ENCODE measurements around the gene PRPS1L1. TPM values are rescaled to one million over a fixed set of nuclear protein-coding genes. Genes with fewer than 3 reads are reported as not detected.

The PRPS1L1 gene
- total RNA-seq, 2 experiments from 2014 or later, result not detected

GRCh38 chr7:18040196-18040595 is 12.6 kb upstream of the PRPS1L1 start:
- no peaks in the 10 kb centered on the region for H3K36me3 Mint-ChIP-seq (ENCODE audit: low read depth)
- DNase-seq (no peak), ATAC-seq (no peak)
- H3K4me1 Mint-ChIP-seq (ENCODE audit: low read depth), result no peaks in the 10 kb centered on the region
- H3K27me3 Mint-ChIP-seq (ENCODE audit: low read depth), result no peaks in the 10 kb centered on the region
- H3K4me3 Mint-ChIP-seq, result no peak overlapping the region
- no peak overlapping the region for H3K27ac Mint-ChIP-seq
- ChIA-PET POLR2A (no interaction called here), CTCF (no interaction called here)
- H3K9me3 Mint-ChIP-seq (ENCODE audit: insufficient read depth), result no peaks in the 10 kb centered on the region

- no peak overlapping the region for H3K27ac Mint-ChIP-seq
- CTCF ChIA-PET, result no interaction called here
Observed at GRCh38 chr7:18038382-18038781, 10.7 kb upstream of the PRPS1L1 start.

GRCh38 chr7:18037609-18038008 is 10.0 kb upstream of the PRPS1L1 start:
- ChIA-PET CTCF (no interaction called here), POLR2A (no interaction called here)
- no peaks in the 10 kb centered on the region for H3K36me3 Mint-ChIP-seq (ENCODE audit: low read depth)
- no peak for ATAC-seq
- no peak overlapping the region for H3K27ac Mint-ChIP-seq
- no peak for DNase-seq
- no peak overlapping the region for H3K4me3 Mint-ChIP-seq
- peaks cover 5% of the 10 kb centered on the region for H3K27me3 Mint-ChIP-seq (ENCODE audit: low read depth)
- H3K9me3 Mint-ChIP-seq (ENCODE audit: insufficient read depth), result no peaks in the 10 kb centered on the region
- H3K4me1 Mint-ChIP-seq (ENCODE audit: low read depth), result no peaks in the 10 kb centered on the region

More at GRCh38 chr7:18038382-18038781, 10.7 kb upstream of the PRPS1L1 start:
- H3K4me3 Mint-ChIP-seq, result no peak overlapping the region
- ATAC-seq (no peak), DNase-seq (no peak)
- POLR2A ChIA-PET, result no interaction called here
- no peaks in the 10 kb centered on the region for H3K36me3 Mint-ChIP-seq (ENCODE audit: low read depth)
- peaks cover 4% of the 10 kb centered on the region for H3K27me3 Mint-ChIP-seq (ENCODE audit: low read depth)
- no peaks in the 10 kb centered on the region for H3K4me1 Mint-ChIP-seq (ENCODE audit: low read depth)
- H3K9me3 Mint-ChIP-seq (ENCODE audit: insufficient read depth), result no peaks in the 10 kb centered on the region

GRCh38 chr7:18036783-18037182 is 9.1 kb upstream of the PRPS1L1 start:
- DNase-seq, result no peak
- no peaks in the 10 kb centered on the region for H3K4me1 Mint-ChIP-seq (ENCODE audit: low read depth)
- no peaks in the 10 kb centered on the region for H3K9me3 Mint-ChIP-seq (ENCODE audit: insufficient read depth)
- peaks cover 7% of the 10 kb centered on the region for H3K27me3 Mint-ChIP-seq (ENCODE audit: low read depth)
- POLR2A ChIA-PET, result no interaction called here
- no peak overlapping the region for H3K27ac Mint-ChIP-seq
- ATAC-seq, result no peak
- H3K4me3 Mint-ChIP-seq, result no peak overlapping the region
- no peaks in the 10 kb centered on the region for H3K36me3 Mint-ChIP-seq (ENCODE audit: low read depth)
- CTCF ChIA-PET, result no interaction called here

- Mint-ChIP-seq H3K27ac (no peak overlapping the region), H3K36me3 (ENCODE audit: low read depth) (no peaks in the 10 kb centered on the region), H3K4me3 (no peak overlapping the region), H3K9me3 (ENCODE audit: insufficient read depth) (no peaks in the 10 kb centered on the region), H3K4me1 (ENCODE audit: low read depth) (no peaks in the 10 kb centered on the region), H3K27me3 (ENCODE audit: low read depth) (peaks cover 7% of the 10 kb centered on the region)
- ChIA-PET CTCF (no interaction called here), POLR2A (no interaction called here)
- ATAC-seq (no peak), DNase-seq (no peak)
Observed at GRCh38 chr7:18030758-18031157, 3.1 kb upstream of the PRPS1L1 start.

- no peaks in the 10 kb centered on the region for H3K4me1 Mint-ChIP-seq (ENCODE audit: low read depth)
- H3K27me3 Mint-ChIP-seq (ENCODE audit: low read depth), result no peaks in the 10 kb centered on the region
- CTCF ChIA-PET, result no interaction called here
Observed at GRCh38 chr7:18020138-18020715, 7.4 kb downstream of the PRPS1L1 start.

GRCh38 chr7:18019555-18019954 is 8.1 kb downstream of the PRPS1L1 start:
- POLR2A ChIA-PET, result no interaction called here
- Mint-ChIP-seq H3K27me3 (ENCODE audit: low read depth) (no peaks in the 10 kb centered on the region), H3K4me3 (no peak overlapping the region), H3K36me3 (ENCODE audit: low read depth) (no peaks in the 10 kb centered on the region), H3K27ac (no peak overlapping the region), H3K4me1 (ENCODE audit: low read depth) (no peaks in the 10 kb centered on the region), H3K9me3 (ENCODE audit: insufficient read depth) (no peaks in the 10 kb centered on the region)
- CTCF ChIA-PET, result no interaction called here
- no peak for DNase-seq
- ATAC-seq, result no peak

More at GRCh38 chr7:18020138-18020715, 7.4 kb downstream of the PRPS1L1 start:
- DNase-seq (no peak), ATAC-seq (no peak)
- no peaks in the 10 kb centered on the region for H3K36me3 Mint-ChIP-seq (ENCODE audit: low read depth)
- H3K4me3 Mint-ChIP-seq, result no peak overlapping the region
- no peak overlapping the region for H3K27ac Mint-ChIP-seq
- H3K9me3 Mint-ChIP-seq (ENCODE audit: insufficient read depth), result no peaks in the 10 kb centered on the region
- POLR2A ChIA-PET, result no interaction called here

GRCh38 chr7:18018296-18019215 is 9.1 kb downstream of the PRPS1L1 start:
- Mint-ChIP-seq H3K27ac (no peak overlapping the region), H3K4me1 (ENCODE audit: low read depth) (no peaks in the 10 kb centered on the region), H3K9me3 (ENCODE audit: insufficient read depth) (no peaks in the 10 kb centered on the region), H3K27me3 (ENCODE audit: low read depth) (no peaks in the 10 kb centered on the region), H3K4me3 (no peak overlapping the region), H3K36me3 (ENCODE audit: low read depth) (no peaks in the 10 kb centered on the region)
- DNase-seq (no peak), ATAC-seq (no peak)
- POLR2A ChIA-PET, result no interaction called here
- CTCF ChIA-PET, result no interaction called here

GRCh38 chr7:18016547-18017444 is 10.8 kb downstream of the PRPS1L1 start:
- H3K4me1 Mint-ChIP-seq (ENCODE audit: low read depth), result no peaks in the 10 kb centered on the region
- no peaks in the 10 kb centered on the region for H3K9me3 Mint-ChIP-seq (ENCODE audit: insufficient read depth)
- CTCF ChIA-PET, result no interaction called here

GRCh38 chr7:18013936-18014335 is 13.7 kb downstream of the PRPS1L1 start:
- no peaks in the 10 kb centered on the region for H3K4me1 Mint-ChIP-seq (ENCODE audit: low read depth)
- H3K27ac Mint-ChIP-seq, result no peak overlapping the region
- DNase-seq (no peak), ATAC-seq (no peak)
- peaks cover 9% of the 10 kb centered on the region for H3K27me3 Mint-ChIP-seq (ENCODE audit: low read depth)
- no peak overlapping the region for H3K4me3 Mint-ChIP-seq
- POLR2A ChIA-PET, result no interaction called here
- CTCF ChIA-PET, result no interaction called here
- H3K36me3 Mint-ChIP-seq (ENCODE audit: low read depth), result no peaks in the 10 kb centered on the region
- no peaks in the 10 kb centered on the region for H3K9me3 Mint-ChIP-seq (ENCODE audit: insufficient read depth)

More at GRCh38 chr7:18016547-18017444, 10.8 kb downstream of the PRPS1L1 start:
- no peak for DNase-seq
- Mint-ChIP-seq H3K36me3 (ENCODE audit: low read depth) (no peaks in the 10 kb centered on the region), H3K27me3 (ENCODE audit: low read depth) (no peaks in the 10 kb centered on the region), H3K27ac (no peak overlapping the region), H3K4me3 (no peak overlapping the region)
- no peak for ATAC-seq
- POLR2A ChIA-PET, result no interaction called here

GRCh38 chr7:18004372-18004771 is 23.3 kb downstream of the PRPS1L1 start:
- Mint-ChIP-seq H3K4me3 (no peak overlapping the region), H3K27me3 (ENCODE audit: low read depth) (no peaks in the 10 kb centered on the region), H3K4me1 (ENCODE audit: low read depth) (no peaks in the 10 kb centered on the region), H3K27ac (no peak overlapping the region), H3K9me3 (ENCODE audit: insufficient read depth) (no peaks in the 10 kb centered on the region), H3K36me3 (ENCODE audit: low read depth) (no peaks in the 10 kb centered on the region)
- ATAC-seq (no peak), DNase-seq (no peak)
- CTCF ChIA-PET, result no interaction called here
- POLR2A ChIA-PET, result no interaction called here

Data from activated CD8-positive, alpha-beta T cell treated with anti-CD3 and anti-CD28 coated beads, Interleukin-2, amount 10 ng/mL, durations not matched to agents 7 days and 5 days (primary cell).